HG03103 (cell line): ENCODE measurements around the gene ZBTB46.

Experiments
- ATAC-seq: cut with Tn5 transposase; IDR thresholded peaks from one replicate; pipeline ENCODE4 v1.9.1; 2021; ENCODE audit warnings: low read depth; ENCODE audit not compliant: unreplicated experiment

ZBTB46 gene

GRCh38 chr20:63771046-63771707 is 59.9 kb downstream of the ZBTB46 start:
- ATAC-seq, result no peak

- ATAC-seq, result no peak
Observed at GRCh38 chr20:63769891-63770474, 61.1 kb downstream of the ZBTB46 start.

DNA sequence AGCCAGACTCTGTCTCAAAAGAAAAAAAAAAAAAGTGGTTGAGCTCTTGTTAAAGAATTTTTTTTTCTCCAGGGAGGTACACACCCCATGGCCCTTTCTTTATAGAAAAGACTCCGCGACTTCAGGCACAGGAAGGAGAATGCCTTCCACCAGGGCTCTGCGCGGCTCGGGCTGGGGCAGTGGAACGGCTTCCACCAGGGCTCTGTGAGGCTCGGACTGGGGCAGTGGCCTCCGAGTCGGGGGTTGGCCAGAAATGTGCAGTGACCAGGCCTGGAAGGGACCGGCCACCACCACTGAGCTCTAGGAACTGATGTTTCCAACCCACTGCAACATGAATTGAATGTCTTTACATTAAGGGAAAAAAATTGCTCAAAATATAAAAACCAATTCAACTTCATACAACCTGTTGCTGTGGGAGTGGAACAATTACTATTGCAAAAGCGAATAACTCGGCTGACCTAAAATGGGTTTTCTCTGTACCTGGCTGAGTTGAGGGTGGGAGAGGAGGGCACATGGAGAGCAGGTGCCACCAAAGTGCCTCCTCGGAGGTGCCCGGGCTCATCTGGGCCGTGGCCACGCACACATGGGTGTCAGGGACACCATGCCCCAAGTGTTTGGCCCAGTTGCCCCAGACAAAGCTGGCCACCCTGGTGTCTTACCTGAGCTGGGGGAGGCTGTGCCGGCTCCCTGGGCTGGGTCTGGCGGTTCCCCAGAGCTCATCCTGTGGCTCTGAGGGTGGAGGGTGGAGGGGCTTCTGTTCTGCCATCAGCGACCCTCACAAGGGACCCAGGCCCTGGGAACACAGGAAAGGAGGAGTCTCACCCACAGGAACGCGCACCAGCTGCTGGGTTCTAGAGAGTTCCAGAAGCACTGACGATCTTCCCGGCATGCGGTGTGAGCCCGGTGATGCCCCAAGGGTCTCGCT is 62.2 kb downstream of the ZBTB46 start:
- no peak for ATAC-seq

DNA sequence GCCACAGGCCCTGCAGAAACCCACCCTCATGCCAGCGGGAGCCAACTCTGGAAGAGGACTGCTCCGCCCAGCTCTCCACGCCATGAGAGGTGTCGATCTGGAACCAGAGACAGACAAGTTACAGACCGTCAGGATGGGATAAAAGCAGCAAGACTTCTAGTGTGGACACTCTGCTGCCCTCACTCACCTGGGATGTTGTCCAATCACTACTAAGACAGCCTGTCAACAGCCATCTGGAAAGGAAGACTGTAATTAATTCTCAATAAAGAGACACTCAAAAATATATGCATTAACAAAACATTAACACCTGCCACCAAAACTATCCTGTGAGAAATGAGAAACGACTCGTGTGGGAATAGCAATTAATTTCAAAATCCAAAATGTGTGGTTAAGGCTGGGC is 63.2 kb downstream of the ZBTB46 start:
- ATAC-seq, result no peak

DNA sequence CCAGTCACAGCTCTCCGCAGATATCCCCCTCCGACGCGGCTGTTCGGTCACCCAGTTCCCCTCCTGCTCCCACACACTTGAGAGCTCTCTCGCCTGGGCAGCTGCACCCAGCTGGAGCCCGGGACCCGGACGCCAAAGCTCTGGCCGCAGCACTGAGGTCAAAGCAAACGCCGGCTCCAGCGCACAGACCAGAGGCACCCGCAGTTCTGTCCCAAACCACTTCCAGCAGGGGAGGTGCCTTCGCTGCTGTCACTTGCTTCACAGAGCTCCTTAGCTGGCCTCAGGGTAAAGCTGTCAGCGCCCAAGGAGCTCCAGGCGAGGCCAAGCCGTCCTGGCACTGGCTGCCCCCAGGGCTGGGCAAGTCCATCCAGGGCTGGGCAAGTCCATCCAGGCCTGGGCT is 63.6 kb downstream of the ZBTB46 start:
- ATAC-seq, result no peak

- no peak for ATAC-seq
Observed at GRCh38 chr20:63766695-63767426, 64.2 kb downstream of the ZBTB46 start.

GRCh38 chr20:63765902-63766301 is 65.2 kb downstream of the ZBTB46 start:
- ATAC-seq, result no peak

- no peak for ATAC-seq
Observed at GRCh38 chr20:63765082-63765873, 65.8 kb downstream of the ZBTB46 start.

DNA sequence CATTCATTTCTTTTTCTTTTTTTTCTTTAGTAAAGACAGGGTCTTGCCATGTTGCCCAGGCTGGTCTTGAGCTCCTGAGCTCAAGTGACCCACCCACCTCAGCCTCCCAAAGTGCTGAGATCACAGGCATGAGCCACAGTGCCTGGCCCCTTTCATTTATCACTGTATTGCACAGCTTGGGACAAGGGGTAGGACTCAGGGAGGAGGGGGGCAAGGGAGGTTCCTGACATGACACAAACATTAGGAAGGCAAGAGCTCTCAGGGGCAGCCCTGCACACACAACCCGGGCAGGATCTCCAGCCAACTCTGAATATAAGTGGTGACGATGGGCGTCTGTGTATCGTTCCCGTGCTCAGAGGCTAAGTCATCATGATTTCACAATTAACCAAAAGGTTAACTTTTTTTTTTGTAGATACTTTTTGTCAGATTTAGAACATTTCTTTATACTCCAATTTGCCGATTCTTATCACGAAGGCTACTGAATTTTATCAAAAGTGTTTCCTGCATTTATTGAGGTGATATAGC is 71.6 kb downstream of the ZBTB46 start:
- ATAC-seq, result no peak

DNA sequence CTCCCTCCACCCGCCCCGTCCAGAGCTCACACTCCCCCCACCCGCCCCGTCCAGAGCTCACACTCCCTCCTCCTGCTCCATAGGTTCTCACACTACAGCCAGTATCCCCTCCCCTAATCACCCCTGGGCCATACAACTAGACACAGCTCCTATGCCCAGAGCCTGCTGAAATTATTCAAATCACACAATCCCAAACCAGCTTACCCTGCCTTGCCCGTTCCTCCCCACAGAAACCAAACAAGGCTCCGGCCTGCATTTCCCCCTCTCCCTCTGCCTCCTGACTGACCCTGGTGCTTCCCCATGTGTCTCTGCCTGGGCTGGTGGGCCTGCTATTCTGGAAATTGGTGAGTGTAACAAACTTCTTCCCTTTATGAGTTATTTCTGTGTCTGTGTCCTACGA is 72.9 kb downstream of the ZBTB46 start:
- ATAC-seq, result no peak

DNA sequence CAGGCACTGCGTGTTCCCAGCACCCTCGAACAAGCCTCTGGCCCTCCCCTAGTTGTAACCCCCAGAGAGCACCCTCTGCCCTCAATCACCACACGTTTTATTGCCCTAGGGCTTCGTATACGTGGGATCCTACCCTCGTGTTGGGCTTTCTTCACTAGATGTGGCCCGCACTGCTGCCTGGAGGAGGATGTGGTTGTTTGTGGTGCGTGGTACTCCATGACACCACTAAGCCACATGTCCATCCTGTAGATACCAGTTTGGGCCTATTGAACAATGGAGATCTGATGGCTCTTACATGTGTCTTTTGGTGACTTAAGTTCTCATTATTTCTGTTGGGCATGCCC is 74.4 kb downstream of the ZBTB46 start:
- no peak for ATAC-seq

GRCh38 chr20:63755933-63756647 is 75.0 kb downstream of the ZBTB46 start:
- ATAC-seq, result no peak

DNA sequence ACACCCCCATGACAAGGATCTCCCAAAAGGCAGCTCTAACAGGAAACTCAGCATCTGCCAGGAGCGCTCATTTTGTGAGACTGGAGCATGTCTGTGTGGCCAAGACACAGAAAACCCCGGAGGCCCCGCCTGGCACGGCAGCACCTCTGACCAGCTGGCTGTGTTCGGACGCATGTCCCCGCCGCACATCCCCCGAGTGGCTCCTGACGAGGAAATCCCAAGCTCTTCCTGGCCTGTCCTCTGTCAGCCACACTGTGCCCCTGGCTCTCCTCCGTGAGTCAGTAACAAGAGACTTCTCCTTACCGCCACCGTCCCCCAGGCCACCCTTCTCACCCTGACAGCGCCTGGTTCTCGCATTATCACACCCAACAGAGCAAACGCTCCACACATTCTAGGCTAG is 77.1 kb downstream of the ZBTB46 start:
- ATAC-seq, result no peak

DNA sequence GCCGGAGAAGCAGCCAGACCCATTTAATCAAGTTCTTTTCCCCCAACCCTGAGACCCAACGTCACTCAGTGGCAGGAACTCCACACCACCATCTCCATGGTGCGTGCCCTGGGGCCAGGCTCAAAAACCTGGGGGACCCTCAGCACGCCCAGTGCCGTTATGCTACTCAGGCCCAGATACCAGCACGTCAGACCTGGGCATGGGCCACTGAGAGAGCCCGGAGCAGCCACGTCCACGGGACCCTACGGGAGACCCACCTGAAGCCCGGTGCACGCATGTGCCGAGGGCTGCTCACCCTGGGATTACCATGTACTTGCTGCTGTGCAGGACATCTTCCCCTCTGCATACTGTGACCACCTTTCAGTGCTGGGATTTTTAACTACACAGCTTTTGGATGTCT is 77.7 kb downstream of the ZBTB46 start:
- no peak for ATAC-seq

- ATAC-seq, result no peak
Observed at GRCh38 chr20:63752411-63753101, 78.5 kb downstream of the ZBTB46 start.

DNA sequence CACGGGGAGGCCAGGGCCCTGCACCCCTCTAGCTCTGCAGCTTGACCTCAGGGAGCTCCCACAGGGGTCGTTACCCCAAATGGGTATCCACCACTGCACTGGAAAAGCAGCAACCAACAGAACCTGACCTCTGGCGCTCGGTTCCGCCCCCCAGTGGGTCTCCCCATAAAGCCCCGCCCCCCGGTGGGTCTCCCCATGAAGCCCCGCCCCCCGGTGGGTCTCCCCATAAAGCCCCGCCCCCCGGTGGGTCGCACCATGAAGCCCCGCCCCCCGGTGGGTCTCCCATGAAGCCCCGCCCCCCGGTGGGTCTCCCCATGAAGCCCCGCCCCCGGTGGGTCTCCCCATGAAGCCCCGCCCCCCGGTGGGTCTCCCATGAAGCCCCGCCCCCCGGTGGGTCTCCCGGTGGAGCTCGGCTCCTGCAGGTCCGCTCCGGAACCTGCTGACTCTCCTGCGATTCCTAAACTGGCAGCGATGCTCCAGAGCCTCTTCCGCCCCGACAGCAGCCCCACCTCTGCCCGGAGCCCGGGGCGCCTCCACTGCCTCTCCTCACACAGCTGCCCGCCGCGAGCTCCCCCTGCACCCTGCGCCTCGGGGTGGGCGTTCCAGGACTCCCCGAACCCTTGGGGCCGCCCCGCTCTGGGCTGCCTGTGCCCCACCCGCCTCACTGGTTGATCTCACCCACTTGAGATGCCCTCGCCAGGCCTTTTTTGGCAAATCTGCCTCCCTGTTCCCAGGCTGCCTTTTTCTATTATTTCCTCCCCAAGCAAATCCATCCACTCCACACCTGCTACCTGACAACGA is 79.4 kb downstream of the ZBTB46 start:
- ATAC-seq, result no peak

DNA sequence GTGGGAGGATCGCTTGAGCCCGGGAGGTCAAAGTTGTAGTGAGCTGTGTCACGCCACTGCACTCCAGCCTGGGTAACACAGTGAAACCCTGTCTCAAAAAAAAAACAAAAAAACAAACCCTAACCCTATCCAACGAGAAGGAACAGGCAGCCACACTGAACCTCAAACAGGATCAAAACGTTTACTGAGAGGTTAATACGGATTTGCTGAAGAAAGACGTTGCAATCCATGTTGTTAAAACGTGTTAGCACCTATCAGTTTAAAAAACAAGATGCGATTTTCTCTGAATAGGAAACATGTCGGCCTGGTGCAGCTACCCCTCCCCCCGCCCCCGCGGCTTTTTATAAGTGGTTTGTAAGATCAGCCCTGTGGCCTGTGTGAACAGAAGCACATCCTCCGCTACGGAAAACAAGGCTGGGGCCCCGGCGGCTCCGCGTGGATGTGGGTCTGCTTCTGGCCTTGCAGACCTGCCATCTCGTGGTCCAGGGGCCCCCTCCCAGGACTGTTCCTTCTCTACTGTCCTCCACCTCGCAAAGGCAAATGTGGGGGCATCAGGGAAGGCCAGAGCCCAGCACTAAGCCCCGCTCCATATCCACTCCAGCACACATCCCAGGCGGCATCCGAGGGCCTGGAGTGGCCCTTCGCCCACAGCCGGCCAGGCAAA is 80.1 kb downstream of the ZBTB46 start:
- ATAC-seq, result no peak
